ENCODE measurements around the gene NCF4. TPM values are rescaled to one million over a fixed set of nuclear protein-coding genes. Genes with fewer than 3 reads are reported as not detected.

Gene NCF4
- total RNA-seq, 1 donor from 2014 or later, result 2.7 TPM

DNA sequence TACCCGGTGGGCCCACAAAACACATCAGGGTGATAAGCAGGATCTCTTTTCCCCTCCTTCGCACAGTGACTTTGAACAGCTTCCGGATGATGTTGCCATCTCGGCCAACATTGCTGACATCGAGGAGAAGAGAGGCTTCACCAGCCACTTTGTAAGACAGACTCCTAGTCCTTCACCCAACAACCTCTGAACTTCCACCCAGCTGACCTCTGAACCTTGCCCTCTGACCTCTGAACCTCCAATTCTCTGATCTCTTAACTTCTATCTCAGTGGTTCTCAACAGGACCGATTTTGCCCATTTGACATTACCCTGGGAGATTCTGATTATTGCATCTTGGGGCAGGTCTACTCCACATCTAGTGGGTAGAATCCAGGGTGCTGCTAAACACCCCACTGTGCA, 3.2 kb downstream of the NCF4 start:
- no peak for ATAC-seq
- no peak for DNase-seq (ENCODE audit: low spot score)

- no peak for ATAC-seq
- no peak for DNase-seq (ENCODE audit: low spot score)
Observed at GRCh38 chr22:36864454-36865215, 3.8 kb downstream of the NCF4 start.

- ATAC-seq (no peak), DNase-seq (ENCODE audit: low spot score) (no peak)
Observed at GRCh38 chr22:36865346-36865745, 4.5 kb downstream of the NCF4 start.

- no peak for ATAC-seq
- no peak for DNase-seq (ENCODE audit: low spot score)
Observed at GRCh38 chr22:36867695-36868094, 6.9 kb downstream of the NCF4 start.

DNA sequence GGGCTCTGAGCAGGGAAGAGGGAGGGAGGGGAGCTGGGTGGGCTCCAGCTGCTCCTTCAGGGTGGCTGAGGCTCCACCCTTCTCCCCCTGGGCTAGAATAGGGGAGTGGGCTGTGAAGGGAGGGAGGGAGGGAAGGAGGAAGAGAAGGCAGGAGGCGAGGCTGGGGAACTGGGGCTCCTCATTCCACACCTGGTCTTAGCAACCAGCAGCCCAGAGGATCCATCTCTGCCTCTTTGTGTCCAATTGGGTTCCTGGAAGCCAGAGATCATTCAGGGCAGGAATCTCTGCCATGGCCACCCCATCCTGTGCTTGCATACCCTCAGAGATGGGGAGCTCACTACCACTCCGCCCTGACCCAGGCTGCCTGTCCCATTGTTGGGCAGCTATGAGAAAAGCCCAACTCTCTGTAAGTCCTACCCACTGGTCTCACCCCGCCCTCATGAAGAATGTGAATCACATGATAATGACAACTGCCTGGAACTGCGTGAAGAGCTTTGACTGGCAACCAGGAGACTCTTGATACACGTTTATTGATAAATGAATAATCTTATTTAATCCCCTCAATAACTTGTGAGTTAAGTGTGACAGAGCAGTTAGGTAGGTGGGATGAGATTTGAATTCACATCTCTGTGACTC, 7.9 kb downstream of the NCF4 start:
- no peak for DNase-seq (ENCODE audit: low spot score)
- no peak for ATAC-seq

DNA sequence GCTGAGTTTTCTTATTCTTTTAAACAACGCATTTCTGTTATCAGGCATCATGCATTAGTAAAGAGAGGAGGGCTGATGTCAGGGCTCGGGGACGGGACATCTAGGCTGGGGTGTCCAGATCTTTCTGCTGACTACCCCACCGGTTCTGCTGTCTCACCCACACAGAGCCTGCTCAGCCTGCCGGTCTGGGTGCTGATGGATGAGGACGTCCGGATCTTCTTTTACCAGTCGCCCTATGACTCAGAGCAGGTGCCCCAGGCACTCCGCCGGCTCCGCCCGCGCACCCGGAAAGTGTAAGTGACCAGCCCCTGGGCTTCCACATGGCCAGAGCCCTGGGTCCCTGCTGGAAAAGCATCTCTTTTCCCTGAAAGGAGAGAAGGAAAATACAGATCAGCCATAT, 9.4 kb downstream of the NCF4 start:
- ATAC-seq (no peak), DNase-seq (ENCODE audit: low spot score) (no peak)

DNA sequence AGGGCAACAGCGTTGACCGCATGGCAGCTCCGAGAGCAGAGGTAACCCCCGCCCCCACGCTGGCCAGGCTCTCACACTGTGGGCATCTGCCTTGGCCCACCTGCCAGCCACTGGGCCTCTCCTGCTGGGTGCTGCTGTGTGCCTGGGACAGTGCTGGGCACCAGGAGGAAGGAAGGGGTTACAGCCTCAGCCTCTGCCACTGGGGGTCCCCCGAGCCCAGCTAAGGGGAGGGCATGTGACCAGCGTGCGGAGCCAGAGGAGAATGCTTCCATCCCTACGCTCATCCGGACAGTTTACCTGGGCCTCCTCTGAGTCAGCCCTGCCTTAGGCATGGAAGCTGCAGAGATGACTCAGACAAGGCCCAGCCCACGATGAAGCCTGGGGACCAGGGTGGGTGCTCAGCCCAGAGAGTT, 10.9 kb downstream of the NCF4 start:
- DNase-seq (ENCODE audit: low spot score) (no peak), ATAC-seq (no peak)

DNA sequence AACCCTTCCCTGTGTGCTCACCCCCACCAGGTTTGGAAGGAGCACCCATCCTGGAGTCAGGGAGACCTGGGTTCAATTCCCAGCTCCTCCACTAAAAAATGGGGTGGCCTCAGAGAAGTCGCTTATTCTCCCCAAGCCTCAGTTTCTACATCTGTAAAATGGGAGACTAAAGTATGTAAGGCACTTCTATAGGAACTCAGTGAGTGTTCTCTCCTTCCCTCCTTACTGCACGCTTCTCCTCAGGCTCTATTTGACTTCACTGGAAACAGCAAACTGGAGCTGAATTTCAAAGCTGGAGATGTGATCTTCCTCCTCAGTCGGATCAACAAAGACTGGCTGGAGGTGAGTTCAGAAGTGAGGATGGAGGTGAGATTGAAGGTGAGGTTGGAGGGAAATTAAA, 11.3 kb downstream of the NCF4 start:
- DNase-seq (ENCODE audit: low spot score) (no peak), ATAC-seq (no peak)

- no peak for ATAC-seq
- no peak for DNase-seq (ENCODE audit: low spot score)
Observed at GRCh38 chr22:36872866-36873498, 12.2 kb downstream of the NCF4 start.

DNA sequence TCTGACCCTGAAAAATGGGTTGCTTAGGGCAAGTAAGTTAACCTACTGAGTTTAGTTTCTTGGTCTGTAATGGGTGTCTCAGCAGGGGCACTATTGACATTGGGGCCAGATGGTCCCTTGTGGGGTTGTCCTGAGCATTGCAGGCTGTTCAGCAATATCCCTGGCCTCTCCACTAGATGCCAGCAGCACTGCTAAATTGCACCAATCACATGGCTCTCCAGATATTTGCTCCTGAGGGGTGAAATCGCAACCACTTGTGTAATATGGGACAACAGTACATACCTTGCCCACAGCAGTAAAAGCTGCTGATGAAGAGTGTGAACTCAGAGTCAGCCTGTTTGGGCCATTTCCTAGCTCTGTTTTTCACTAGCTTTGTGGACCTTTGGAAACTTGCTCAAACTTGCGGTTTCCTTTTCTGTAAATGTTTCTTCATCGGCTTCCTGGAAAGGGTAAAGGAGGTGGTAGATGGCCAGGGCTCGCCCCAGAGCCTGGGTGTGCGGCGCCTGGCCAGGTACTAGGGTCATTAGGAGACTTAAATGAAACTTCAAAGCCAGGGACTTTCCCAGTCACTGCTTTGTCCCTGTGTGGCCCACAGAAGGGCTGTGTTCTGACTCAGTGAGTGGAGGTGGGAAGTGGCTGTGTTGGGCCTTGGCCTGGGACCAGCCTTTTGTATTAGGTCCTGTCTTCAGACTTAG, 13.0 kb downstream of the NCF4 start:
- peak; percentile 99 for ATAC-seq
- DNase-seq (ENCODE audit: low spot score), result peak; percentile 65

DNA sequence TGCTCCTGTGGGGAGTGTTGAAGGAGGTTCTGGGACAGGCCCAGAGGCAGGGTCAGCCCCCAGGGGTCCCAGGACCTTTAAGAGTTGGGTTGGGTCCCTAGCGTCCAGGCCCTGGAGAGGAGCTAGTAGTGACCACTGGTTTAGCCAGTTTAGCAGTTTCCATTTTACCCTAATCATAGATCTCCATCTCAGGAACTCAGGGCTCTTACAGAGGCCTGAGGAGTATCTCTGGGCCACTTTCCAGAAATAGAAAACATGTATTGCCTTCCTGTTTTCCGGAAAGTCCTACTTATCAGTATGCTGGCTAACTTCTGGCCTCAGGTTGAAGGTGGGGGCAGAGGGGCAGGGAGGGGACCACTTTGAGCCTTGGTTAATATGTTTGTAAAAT, 13.5 kb downstream of the NCF4 start:
- no peak for ATAC-seq
- DNase-seq (ENCODE audit: low spot score), result no peak

- no peak for ATAC-seq
- no peak for DNase-seq (ENCODE audit: low spot score)
Observed at GRCh38 chr22:36874736-36875135, 13.9 kb downstream of the NCF4 start.

GRCh38 chr22:36875741-36876140, 14.9 kb downstream of the NCF4 start:
- no peak for DNase-seq (ENCODE audit: low spot score)
- no peak for ATAC-seq

- no peak for ATAC-seq
- DNase-seq (ENCODE audit: low spot score), result no peak
Observed at GRCh38 chr22:36879775-36880174, 19.0 kb downstream of the NCF4 start.

DNA sequence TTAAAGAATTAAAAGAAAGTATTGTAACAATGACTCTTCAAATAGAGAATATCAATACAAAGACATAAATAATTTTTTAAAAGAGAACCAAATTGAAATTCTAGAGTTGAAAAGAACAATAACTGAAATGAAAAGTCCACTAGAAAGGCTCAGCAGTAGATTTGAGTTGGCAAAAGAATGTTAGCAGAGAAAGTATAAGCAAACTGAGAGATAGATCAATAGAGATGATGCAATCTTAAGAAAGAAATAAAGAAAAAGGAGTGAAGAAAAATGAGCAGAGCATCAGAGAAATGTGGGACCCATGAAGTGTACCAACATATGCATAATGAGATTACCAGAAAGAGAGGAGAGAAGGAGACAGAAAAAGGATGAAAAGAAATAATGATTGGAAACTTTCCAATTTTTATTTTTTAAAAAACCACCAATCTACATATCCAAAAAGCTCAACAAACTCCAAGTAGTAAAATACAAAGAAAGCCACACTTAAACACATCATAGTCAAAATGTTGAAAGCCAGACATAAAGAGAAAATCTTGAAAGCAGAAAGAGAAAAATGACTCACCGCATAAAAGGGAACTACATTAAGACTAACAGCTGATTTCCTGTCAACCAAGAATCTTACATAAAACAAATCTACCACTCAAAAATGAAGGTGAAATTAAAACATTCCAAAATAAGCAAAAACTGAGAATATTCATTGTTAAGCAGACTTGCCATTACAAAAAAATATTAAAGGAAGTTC, 20.9 kb downstream of the NCF4 start:
- DNase-seq (ENCODE audit: low spot score), result no peak
- no peak for ATAC-seq

DNA sequence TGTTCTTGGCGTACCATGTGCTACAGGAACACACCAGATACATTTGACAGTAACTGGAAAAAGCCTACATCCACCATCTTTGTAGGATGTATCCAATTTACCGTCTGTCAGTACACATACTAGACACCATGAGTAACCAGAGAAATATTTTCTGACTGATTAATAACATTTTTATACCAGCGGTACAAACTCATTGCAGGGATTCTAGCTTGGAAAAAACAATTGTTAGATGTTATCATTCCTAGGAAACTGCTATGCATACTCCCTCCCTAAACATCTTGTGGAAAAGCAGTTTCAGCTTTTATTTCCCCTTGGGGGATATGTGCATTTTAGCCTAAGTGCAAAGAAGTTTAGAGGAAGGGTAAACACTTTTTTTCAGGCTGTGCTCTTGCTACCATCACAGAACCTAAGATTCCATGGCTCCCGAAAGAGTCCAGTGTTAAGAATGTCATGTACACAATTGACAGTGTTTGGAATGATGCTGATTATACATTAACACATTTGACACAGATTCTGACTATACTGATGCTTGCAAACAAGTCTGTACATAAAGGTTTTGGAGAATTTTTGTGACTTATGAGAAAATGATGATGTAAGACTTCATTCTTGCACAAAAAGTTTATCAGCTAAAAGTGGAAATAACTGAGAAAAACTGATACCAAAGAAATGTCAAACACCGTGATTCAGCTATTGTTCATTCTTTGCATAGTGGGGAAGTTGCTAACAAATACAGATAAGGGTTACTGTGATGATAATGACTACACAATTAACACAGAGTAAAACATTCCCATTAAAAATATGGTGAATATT, 23.7 kb downstream of the NCF4 start:
- ATAC-seq (no peak), DNase-seq (ENCODE audit: low spot score) (no peak)

- DNase-seq (ENCODE audit: low spot score) (no peak), ATAC-seq (peak; percentile 35)
Observed at GRCh38 chr22:36885474-36885873, 24.7 kb downstream of the NCF4 start.

DNA sequence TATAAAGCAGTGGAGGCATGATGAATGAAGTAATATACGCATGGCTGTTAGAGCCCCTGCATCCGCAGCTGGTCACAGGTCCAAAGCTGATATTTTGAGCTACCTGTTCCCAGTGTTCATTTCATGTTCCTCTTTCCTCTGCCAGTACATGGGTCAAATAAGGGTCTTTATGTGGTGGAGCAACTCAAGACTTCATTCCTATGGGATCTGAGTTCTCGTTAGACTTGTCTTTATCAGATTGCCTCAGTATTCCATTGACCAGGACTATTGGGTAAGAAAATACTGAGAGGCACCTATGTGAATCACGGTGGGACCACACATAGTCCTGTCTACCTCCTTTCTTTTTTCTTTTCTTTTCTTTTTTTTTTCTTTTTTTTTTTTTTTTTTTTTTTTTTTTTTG, 25.2 kb downstream of the NCF4 start:
- ATAC-seq (no peak), DNase-seq (ENCODE audit: low spot score) (no peak)

GRCh38 chr22:36887162-36887561, 26.4 kb downstream of the NCF4 start:
- DNase-seq (ENCODE audit: low spot score) (no peak), ATAC-seq (no peak)

DNA sequence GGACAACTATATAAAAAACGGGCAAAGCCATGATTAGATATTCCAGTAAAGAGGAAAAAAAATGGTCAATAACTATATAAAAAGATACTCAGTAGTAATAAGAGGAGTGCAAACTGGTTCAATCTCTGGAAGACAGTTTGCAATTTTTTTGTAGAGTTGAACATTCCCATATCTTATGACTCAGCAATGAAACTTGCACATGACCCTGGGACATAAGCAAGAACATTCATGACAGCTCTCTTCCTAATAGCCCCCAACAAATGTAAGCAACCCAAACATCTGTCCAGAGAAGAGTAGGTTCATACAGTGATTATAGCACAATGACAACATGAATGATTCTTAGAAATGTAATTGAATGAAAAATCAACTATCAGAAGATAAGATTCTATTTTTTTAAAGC, 30.8 kb downstream of the NCF4 start:
- ATAC-seq, result no peak
- no peak for DNase-seq (ENCODE audit: low spot score)
